ENCODE data around the gene FOXP1. TPM values are rescaled to one million over a fixed set of nuclear protein-coding genes. Genes with fewer than 3 reads are reported as not detected.
A peak's percentile ranks its signal among the peaks of the same experiment; 100 is the strongest.

The FOXP1 gene
- total and polyA plus RNA-seq, 9 donors: 17.6 to 28.2 (median 20.5) TPM

DNA sequence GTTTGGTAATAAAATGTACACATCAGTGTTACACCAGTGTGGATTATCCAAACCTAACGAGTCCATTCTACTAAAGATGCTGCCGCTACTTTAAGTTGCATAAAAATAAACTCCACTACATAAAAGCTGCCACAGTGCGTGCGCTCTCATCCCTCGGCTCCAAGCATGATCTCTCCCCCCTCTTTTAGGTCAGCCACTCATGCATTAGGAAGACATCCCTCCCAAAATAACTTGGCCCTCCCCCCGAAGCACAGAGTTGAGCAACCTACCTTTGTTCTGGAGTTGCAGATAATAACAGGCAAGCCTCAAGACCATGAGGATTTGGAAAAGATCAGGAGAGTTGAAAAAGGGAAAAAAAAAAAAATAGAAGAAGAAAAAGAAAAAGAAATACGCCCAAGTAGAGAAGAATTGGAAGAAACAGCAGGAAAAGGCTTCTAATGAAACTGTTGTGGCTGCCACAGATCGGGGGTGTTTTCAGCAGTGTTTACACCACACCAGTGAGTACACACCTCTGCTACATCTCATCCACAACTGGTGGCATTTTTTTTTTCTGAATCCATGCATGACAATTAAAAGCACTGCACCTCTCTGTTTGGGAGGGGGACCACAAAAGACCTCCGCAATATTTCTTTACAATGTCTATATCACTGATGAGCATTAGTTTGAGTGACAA is 339.2 kb downstream of the FOXP1 start:
- no peak overlapping the region for H3K4me3 ChIP-seq (ENCODE audit: low read length)
- no peaks in the 10 kb centered on the region for H3K27me3 ChIP-seq (ENCODE audit: control insufficient read depth, insufficient read depth, low read length)
- H3K9me3 ChIP-seq (replicated peaks; ENCODE audit: control insufficient read depth, low read depth, low read length): no peaks in the 10 kb centered on the region
- no peaks in the 10 kb centered on the region for H3K36me3 ChIP-seq (ENCODE audit: control insufficient read depth, insufficient read depth, low read length)
- H3K4me1 ChIP-seq (ENCODE audit: control insufficient read depth, insufficient read depth, low read length): peaks cover 24% of the 10 kb centered on the region
- H3K27ac ChIP-seq (ENCODE audit: low read length): peak overlapping the region; percentile 23
- WGBS (ENCODE audit: insufficient coverage): 79% methylated on average over 4 of the region's 9 CpGs
- DNase-seq: peak; percentile 51

GRCh38 chr3:71243229-71243628 is 340.3 kb downstream of the FOXP1 start:
- peak; percentile 42 for DNase-seq
- Histone ChIP-seq H3K4me1 (ENCODE audit: control insufficient read depth, insufficient read depth, low read length) (peaks cover 27% of the 10 kb centered on the region), H3K9me3 (replicated peaks; ENCODE audit: control insufficient read depth, low read depth, low read length) (no peaks in the 10 kb centered on the region), H3K27me3 (ENCODE audit: control insufficient read depth, insufficient read depth, low read length) (no peaks in the 10 kb centered on the region), H3K4me3 (ENCODE audit: low read length) (no peak overlapping the region), H3K36me3 (ENCODE audit: control insufficient read depth, insufficient read depth, low read length) (no peaks in the 10 kb centered on the region), H3K27ac (ENCODE audit: low read length) (no peak overlapping the region)
- WGBS (ENCODE audit: insufficient coverage): 74% methylated on average over 6 of the region's 8 CpGs

GRCh38 chr3:71241981-71242560 is 341.5 kb downstream of the FOXP1 start:
- Histone ChIP-seq H3K27ac (ENCODE audit: low read length) (no peak overlapping the region), H3K4me1 (ENCODE audit: control insufficient read depth, insufficient read depth, low read length) (peaks cover 28% of the 10 kb centered on the region), H3K27me3 (ENCODE audit: control insufficient read depth, insufficient read depth, low read length) (no peaks in the 10 kb centered on the region), H3K36me3 (ENCODE audit: control insufficient read depth, insufficient read depth, low read length) (no peaks in the 10 kb centered on the region), H3K4me3 (ENCODE audit: low read length) (no peak overlapping the region), H3K9me3 (replicated peaks; ENCODE audit: control insufficient read depth, low read depth, low read length) (no peaks in the 10 kb centered on the region)
- 85% methylated on average over 6 of the region's 8 CpGs for WGBS (ENCODE audit: insufficient coverage)
- no peak for DNase-seq

GRCh38 chr3:71241246-71241901 is 342.2 kb downstream of the FOXP1 start:
- no peak for DNase-seq
- no CpG with 5 or more reads among the region's 8 CpGs for WGBS (ENCODE audit: insufficient coverage)
- Histone ChIP-seq H3K9me3 (replicated peaks; ENCODE audit: control insufficient read depth, low read depth, low read length) (no peaks in the 10 kb centered on the region), H3K4me3 (ENCODE audit: low read length) (no peak overlapping the region), H3K27ac (ENCODE audit: low read length) (no peak overlapping the region), H3K27me3 (ENCODE audit: control insufficient read depth, insufficient read depth, low read length) (no peaks in the 10 kb centered on the region), H3K4me1 (ENCODE audit: control insufficient read depth, insufficient read depth, low read length) (peaks cover 28% of the 10 kb centered on the region), H3K36me3 (ENCODE audit: control insufficient read depth, insufficient read depth, low read length) (no peaks in the 10 kb centered on the region)

DNA sequence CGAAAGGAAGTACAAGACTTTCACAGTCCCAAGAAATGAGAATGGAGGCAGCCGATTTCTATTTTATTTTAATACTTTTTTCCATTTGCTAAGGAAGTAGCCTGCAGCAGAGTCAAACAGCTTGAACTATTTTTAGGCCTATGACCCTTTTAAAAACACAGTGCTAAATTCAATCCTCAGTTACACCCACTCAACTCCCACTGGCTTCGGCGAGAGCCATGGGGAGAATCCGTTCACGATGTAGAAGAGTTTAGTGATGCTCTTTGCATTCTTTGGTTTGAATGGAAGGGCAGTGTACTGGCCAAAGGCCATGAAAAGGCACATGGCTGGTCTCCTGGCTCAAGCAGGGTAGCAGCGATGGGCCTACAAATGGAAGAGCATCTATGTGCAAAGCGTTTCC is 343.5 kb downstream of the FOXP1 start:
- Histone ChIP-seq H3K4me3 (ENCODE audit: low read length) (no peak overlapping the region), H3K27ac (ENCODE audit: low read length) (peak overlapping the region; percentile 68), H3K27me3 (ENCODE audit: control insufficient read depth, insufficient read depth, low read length) (no peaks in the 10 kb centered on the region), H3K36me3 (ENCODE audit: control insufficient read depth, insufficient read depth, low read length) (no peaks in the 10 kb centered on the region), H3K9me3 (replicated peaks; ENCODE audit: control insufficient read depth, low read depth, low read length) (no peaks in the 10 kb centered on the region), H3K4me1 (ENCODE audit: control insufficient read depth, insufficient read depth, low read length) (peaks cover 21% of the 10 kb centered on the region)
- peak; percentile 62 for DNase-seq
- 79% methylated on average over 4 of the region's 8 CpGs for WGBS (ENCODE audit: insufficient coverage)

DNA sequence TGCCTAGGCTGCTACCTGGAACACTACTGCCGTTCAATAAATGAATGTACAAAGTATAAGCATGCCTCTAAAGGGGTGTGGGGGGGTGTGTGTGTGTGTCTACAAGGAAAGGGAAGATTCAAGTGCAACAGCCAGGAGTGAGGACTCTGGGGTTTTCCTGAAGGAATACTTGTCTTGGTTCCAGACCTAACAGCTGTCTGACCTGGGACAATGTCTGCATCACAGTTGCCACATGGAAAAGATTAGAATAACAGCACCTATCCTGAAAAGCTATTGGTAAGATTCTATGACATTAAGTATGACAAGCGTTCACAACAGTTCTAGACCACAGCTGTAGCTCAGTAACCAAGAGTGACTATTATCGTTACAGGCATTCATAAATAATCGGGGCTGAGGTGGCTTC is 345.2 kb downstream of the FOXP1 start:
- Histone ChIP-seq H3K27ac (ENCODE audit: low read length) (peak overlapping the region; percentile 38), H3K4me1 (ENCODE audit: control insufficient read depth, insufficient read depth, low read length) (peaks cover 20% of the 10 kb centered on the region), H3K4me3 (ENCODE audit: low read length) (no peak overlapping the region), H3K36me3 (ENCODE audit: control insufficient read depth, insufficient read depth, low read length) (no peaks in the 10 kb centered on the region), H3K27me3 (ENCODE audit: control insufficient read depth, insufficient read depth, low read length) (no peaks in the 10 kb centered on the region), H3K9me3 (replicated peaks; ENCODE audit: control insufficient read depth, low read depth, low read length) (no peaks in the 10 kb centered on the region)
- 60% methylated on average over 1 of the region's 4 CpGs for WGBS (ENCODE audit: insufficient coverage)
- DNase-seq: peak; percentile 61

GRCh38 chr3:71237672-71238071 is 345.9 kb downstream of the FOXP1 start:
- Histone ChIP-seq H3K4me3 (ENCODE audit: low read length) (no peak overlapping the region), H3K27ac (ENCODE audit: low read length) (no peak overlapping the region), H3K36me3 (ENCODE audit: control insufficient read depth, insufficient read depth, low read length) (no peaks in the 10 kb centered on the region), H3K4me1 (ENCODE audit: control insufficient read depth, insufficient read depth, low read length) (peaks cover 20% of the 10 kb centered on the region), H3K9me3 (replicated peaks; ENCODE audit: control insufficient read depth, low read depth, low read length) (no peaks in the 10 kb centered on the region), H3K27me3 (ENCODE audit: control insufficient read depth, insufficient read depth, low read length) (no peaks in the 10 kb centered on the region)
- peak; percentile 46 for DNase-seq
- WGBS (ENCODE audit: insufficient coverage): no CpG with 5 or more reads among the region's 5 CpGs

- H3K9me3 ChIP-seq (replicated peaks; ENCODE audit: control insufficient read depth, low read depth, low read length): no peaks in the 10 kb centered on the region
- peaks cover 18% of the 10 kb centered on the region for H3K4me1 ChIP-seq (ENCODE audit: control insufficient read depth, insufficient read depth, low read length)
- WGBS (ENCODE audit: insufficient coverage): no CpG with 5 or more reads among the region's 3 CpGs
- H3K27ac ChIP-seq (ENCODE audit: low read length): no peak overlapping the region
- no peaks in the 10 kb centered on the region for H3K27me3 ChIP-seq (ENCODE audit: control insufficient read depth, insufficient read depth, low read length)
- no peak overlapping the region for H3K4me3 ChIP-seq (ENCODE audit: low read length)
- no peaks in the 10 kb centered on the region for H3K36me3 ChIP-seq (ENCODE audit: control insufficient read depth, insufficient read depth, low read length)
- no peak for DNase-seq
Observed at GRCh38 chr3:71235846-71236245, 347.7 kb downstream of the FOXP1 start.

DNA sequence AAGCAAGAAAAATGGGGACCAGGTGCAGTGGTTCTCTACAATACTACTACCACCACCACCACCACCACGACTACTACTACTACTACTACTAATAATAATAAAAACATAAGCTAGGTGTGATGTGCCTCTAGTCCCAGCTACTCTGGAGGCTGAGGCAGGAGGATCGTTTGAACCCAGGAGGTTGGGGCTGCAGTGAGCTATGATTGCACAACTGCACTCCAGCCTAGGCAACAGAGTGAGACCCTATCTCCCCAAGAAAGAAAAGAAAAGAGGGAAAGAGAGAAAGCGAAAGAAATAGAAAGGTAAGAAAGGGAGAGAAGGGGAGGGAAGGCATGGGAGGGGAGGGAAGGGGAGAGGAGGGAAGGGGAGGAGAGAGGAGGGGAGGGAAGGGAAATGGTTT is 350.6 kb downstream of the FOXP1 start:
- H3K27ac ChIP-seq (ENCODE audit: low read length): no peak overlapping the region
- H3K27me3 ChIP-seq (ENCODE audit: control insufficient read depth, insufficient read depth, low read length): no peaks in the 10 kb centered on the region
- H3K9me3 ChIP-seq (replicated peaks; ENCODE audit: control insufficient read depth, low read depth, low read length): no peaks in the 10 kb centered on the region
- WGBS (ENCODE audit: insufficient coverage): 100% methylated on average over 1 of the region's 3 CpGs
- no peaks in the 10 kb centered on the region for H3K36me3 ChIP-seq (ENCODE audit: control insufficient read depth, insufficient read depth, low read length)
- no peak for DNase-seq
- peaks cover 2% of the 10 kb centered on the region for H3K4me1 ChIP-seq (ENCODE audit: control insufficient read depth, insufficient read depth, low read length)
- H3K4me3 ChIP-seq (ENCODE audit: low read length): no peak overlapping the region

DNA sequence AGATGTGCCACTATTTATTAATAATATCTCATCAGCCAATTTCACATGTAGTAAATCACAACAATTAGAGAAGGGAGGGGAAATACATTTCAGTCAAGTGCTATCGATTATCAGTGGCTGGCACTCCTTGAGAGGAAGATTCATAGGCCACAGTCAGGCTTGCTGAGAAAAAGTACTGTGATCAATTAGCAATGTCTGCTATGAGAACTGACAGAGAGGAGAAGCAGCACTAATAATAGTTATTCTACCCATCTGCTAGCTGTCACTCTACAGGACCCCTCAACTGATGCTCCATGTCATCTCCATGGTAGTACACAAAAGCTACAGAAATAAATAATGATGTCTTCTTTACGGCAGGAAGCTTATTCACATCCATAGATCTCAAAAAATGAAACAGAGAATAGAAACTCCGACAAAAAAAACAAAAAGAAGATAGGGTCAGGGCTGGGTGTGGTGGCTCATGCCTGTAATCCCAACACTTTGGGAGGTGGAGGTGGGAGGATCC is 351.3 kb downstream of the FOXP1 start:
- Histone ChIP-seq H3K9me3 (replicated peaks; ENCODE audit: control insufficient read depth, low read depth, low read length) (no peaks in the 10 kb centered on the region), H3K36me3 (ENCODE audit: control insufficient read depth, insufficient read depth, low read length) (no peaks in the 10 kb centered on the region), H3K27ac (ENCODE audit: low read length) (no peak overlapping the region), H3K4me1 (ENCODE audit: control insufficient read depth, insufficient read depth, low read length) (no peaks in the 10 kb centered on the region), H3K27me3 (ENCODE audit: control insufficient read depth, insufficient read depth, low read length) (no peaks in the 10 kb centered on the region), H3K4me3 (ENCODE audit: low read length) (no peak overlapping the region)
- WGBS (ENCODE audit: insufficient coverage): no CpG with 5 or more reads among the region's 3 CpGs
- DNase-seq: no peak
